H1 (cell line): ENCODE measurements around the gene TECPR2. TPM values are rescaled to one million over a fixed set of nuclear protein-coding genes. Genes with fewer than 3 reads are reported as not detected.

ENCODE experiments used
- GABPA ChIP-seq: IDR thresholded peaks from 2 replicates; pipeline ENCODE4 v1.6.1; 2011; ENCODE audit warnings: mild to moderate bottlenecking, low read length, moderate library complexity, borderline replicate concordance; ENCODE audit not compliant: insufficient read depth
- JUN ChIP-seq: IDR thresholded peaks from 2 replicates; pipeline ENCODE4 v1.6.1; 2011; ENCODE audit warnings: low read depth, mild to moderate bottlenecking, improper control_type of control experiment, low read length
- POU5F1 ChIP-seq: IDR thresholded peaks from 2 replicates; pipeline ENCODE4 v1.6.1; 2011; ENCODE audit warnings: low read depth, mild to moderate bottlenecking, low read length, moderate library complexity
- RNF2 ChIP-seq: fragments of 200-900, 300-1000 bp; sonication (generic); IDR thresholded peaks from 2 replicates; pipeline ENCODE4 v1.7.1; 2016; ENCODE audit warnings: borderline replicate concordance, low read depth, mild to moderate bottlenecking, antibody characterized with exemption, low read length; ENCODE audit not compliant: poor library complexity, severe bottlenecking; ENCODE audit errors: missing control alignments
- SIX5 ChIP-seq: IDR thresholded peaks from 2 replicates; pipeline ENCODE4 v1.6.1; 2011; ENCODE audit warnings: mild to moderate bottlenecking, low read depth, low read length
- SP1 ChIP-seq: IDR thresholded peaks from 2 replicates; pipeline ENCODE4 v1.6.1; 2011; ENCODE audit warnings: low read depth, low read length
- polyA plus RNA-seq, 7 experiments: library from polyadenylated mRNA; depleted of rRNA in 3 of 7; stranded (reverse) in 5 of 7; unstranded in 2 of 7; fragments of >200 nt in 5 of 7; fragments of 200-250 nt in 2 of 7; gene quantifications; 1 replicate in 5 of 7; 2 replicates in 1 of 7; 4 replicates in 1 of 7; pipeline versions ENCODE4 v1.2.1 to v1.2.3, GENCODE V29; 2011 to 2013; ENCODE audit warnings: missing spikeins in 2 of 7, mixed read lengths in 2 of 7
- total RNA-seq: library from RNA; stranded (reverse); fragmentation: NEBNext Ultra II Directional; extraction: Animal tissue kit (Norgen Biotek cat#: 25700); gene quantifications from 2 replicates; pipeline ENCODE4 v1.2.1, GENCODE V29; 2021

The TECPR2 gene
- total and polyA plus RNA-seq, 2 of the 8 experiments (the other 6 are each of a cell fraction or from before 2014, with no cell fraction given) = 6.8 to 19.4 TPM

DNA sequence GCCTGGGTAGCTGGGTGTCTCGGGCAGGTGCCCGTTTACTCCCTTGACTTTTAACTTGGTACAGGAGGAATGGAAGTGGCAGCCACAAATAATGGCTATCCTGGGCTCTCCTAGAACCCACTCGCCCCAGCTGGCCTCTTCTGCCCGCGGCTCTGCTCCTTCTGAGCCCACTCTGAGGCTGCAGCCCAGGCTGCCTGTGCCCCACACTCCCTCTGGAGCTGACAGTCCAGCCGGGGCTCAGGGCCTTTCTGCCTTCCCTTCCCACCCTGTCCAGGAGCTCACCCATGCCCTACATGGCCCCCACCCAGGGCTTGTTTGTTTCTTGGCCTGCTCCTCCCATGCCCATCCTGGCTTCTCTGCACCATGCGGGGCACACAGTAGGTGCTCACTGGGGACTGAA is 27.6 kb upstream of the TECPR2 start (continued):
- TF ChIP-seq RNF2 (no peak), JUN (no peak), SP1 (no peak), SIX5 (no peak), GABPA (no peak), POU5F1 (no peak)
